Activated CD4-positive, CD25-positive, alpha-beta regulatory T cell treated with anti-CD3 and anti-CD28 coated beads, Interleukin-2, amount 50 U/mL, for 72 hours (primary cell): ENCODE data around the gene CAPSL.
"Not testable (repeated sequence)": the region's sequence is repeated elsewhere in the genome, so short reads cannot be mapped to it uniquely, and the experiment has no call there.

Experiments used
- DNase-seq: peaks from one replicate; pipeline ENCODE4 v3.0.0; 2021

CAPSL gene

GRCh38 chr5:35938568-35939227, at the start of gene CAPSL:
TSS of gene CAPSL (minus strand) at chr5:35938622. CDS start at chr5:35921120, 17,502 bp downstream.
- no peak for DNase-seq

GRCh38 chr5:35987776-35988175, 49.4 kb upstream of the CAPSL start:
- no peak for DNase-seq

- no peak for DNase-seq
Measured at GRCh38 chr5:35979715-35980114, 41.3 kb upstream of the CAPSL start.

DNA sequence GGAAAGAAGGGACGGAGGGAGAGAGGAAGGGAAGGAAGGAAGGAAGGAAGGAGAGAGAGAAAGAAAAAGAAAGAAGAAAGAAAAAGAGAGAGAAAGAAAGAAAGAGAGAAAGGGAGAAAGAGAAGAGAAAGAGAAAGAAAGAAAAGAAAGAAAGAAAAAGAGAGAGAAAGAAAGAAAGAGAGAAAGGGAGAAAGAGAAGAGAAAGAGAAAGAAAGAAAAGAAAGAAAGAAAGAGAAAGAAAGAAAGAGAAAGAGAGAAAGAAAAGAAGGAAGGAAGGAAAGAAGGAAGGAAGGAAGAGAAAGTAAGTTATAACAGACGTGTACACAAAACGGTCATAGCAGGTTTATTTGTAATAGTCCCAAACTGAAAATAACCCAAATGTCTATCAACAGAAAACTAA, 38.4 kb upstream of the CAPSL start:
- DNase-seq: not testable (repeated sequence)

DNA sequence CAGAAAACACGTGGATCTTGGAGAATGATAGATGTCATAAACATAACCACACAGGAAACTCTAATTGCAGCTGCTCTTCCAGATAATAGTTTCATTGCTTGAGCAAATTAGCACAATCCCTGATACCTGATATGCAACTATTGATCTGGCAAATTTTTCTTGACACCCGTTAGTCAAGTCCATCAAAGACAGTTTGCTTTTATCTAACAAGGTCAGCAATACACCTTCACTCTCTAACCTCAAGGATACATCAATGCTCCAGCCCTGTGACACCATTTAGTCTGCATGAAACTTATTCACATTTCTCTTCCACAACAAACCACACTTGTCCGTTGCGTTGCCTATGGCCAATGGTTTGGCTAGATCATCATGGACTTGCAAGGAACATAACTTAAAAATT, 36.1 kb upstream of the CAPSL start:
- DNase-seq: no peak

DNA sequence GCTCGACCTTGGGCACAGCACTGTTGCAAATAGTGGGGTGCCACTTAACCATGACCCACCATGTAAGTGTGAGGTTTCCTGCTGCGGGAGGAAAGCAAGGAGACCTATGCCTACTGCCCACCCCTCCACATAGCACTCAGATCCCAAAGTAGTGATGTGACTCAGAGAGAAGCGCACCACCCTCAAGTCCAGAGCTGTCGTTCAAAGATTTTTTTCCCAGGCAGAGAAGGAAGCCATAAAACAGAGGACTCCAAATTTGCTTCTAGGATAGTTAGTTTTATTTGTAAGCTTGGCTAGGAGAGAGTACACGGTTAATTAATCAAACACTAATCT, 33.4 kb upstream of the CAPSL start:
- DNase-seq: no peak

DNA sequence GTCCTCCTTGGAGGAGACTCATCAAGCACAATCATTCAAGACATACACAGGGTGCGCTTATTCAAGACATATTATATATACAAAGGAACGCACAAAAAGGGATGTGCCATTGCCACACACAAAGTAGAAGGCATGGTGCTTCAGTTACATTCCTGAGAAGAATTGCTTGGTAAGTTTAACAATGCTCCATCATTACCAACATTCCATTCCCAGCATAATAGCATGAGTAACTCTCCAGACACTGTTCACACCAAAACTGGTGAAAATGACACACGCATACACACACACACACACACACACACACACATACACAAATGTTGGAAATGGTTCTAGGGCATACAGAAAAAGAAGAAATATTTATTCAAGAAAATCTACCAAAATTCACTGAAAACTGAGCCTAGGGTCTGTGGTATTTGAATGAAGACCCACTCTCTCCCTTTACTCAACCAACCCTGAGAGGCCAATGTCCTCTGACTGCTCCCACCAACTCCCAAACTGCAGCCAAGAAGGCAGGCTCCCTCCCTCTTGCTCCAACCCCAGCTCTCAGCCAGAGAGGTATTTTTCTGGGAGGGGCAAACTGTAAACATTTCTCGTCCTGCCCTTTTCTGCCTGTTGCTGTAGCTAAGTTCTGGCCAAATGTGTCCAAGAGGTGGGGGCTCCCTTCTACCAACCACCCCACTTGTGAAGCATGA, 32.9 kb upstream of the CAPSL start:
- DNase-seq: no peak

DNA sequence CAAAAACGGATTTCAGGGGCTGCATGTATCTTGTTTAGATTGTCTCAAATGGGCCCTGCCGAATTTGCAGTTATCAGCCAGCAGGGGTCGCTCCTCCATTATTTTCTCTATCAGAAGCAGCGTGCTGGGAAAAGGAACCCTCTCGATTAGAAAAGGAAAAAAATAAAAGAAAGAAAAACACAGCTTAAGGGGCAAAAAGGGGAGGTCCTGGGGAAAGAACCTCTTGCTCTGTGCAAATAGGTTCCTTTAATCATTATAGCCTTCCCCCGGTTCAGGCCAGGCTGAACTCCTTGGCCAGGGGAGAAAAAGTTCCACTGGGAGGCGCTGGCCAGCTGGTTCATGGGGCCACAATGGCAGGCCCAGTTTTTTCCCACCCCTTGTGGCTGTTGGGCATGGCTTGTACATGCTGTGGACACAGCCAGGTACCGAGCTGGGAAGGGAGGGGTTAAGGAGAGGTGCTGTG, 25.0 kb upstream of the CAPSL start:
- DNase-seq: no peak

DNA sequence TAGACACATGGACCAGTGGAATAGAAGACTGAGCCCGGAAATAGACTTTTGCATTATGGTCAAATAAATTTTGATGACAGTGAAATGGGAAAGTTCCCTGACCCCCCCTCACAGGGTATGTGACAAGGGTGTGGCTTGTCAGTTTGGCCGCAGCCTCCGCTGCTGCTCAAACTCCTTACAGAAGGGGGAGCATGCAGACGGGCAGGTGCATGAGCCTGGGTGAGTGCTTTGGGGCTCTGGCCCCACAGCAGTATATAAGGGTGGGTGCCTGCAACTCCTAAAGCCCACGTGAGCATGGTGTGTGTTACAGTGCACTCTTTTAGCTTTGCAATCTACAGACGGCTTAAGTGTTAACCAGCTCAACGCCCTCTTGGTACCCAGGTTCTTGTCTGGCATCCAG, 21.9 kb upstream of the CAPSL start:
- DNase-seq: no peak

DNA sequence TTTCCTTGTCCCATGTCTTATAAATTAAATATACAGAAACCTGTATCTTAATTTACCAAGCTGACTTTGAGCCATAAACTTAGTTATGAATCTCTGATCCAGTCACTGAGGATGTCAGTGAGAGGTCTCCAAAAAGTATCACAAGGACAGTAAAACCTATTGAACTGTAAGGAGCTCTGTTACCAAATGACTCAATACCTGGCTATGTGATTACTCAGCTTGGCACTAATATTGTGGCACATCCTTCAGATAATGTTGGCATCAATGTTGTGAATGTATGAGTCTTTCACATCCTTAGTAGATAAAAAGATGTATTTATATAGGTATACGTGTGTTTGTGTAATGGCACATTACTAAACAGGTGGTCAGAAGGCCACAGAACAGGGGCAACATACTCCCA, 18.0 kb upstream of the CAPSL start:
- no peak for DNase-seq

DNA sequence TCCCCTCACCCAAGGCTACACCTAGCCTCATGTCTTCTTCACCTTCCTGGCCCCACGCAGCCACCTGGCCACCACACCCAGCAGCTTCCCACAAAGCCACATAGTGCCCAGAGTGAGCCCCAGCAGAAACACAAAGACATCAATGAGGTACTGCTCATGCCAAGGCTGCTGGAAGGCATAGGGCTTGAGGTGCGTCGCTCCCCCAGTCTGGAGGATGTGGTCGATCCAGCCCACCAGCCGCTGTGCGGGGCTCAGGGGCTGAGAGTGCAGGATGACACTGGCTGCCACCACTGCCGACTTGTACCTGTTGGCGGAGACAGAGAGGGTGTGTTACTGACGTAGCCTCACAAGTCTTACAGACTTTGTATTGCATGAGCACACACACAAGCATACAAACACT, 15.8 kb upstream of the CAPSL start:
- DNase-seq: no peak

- DNase-seq: no peak
Measured at GRCh38 chr5:35947085-35947484, 8.7 kb upstream of the CAPSL start.

DNA sequence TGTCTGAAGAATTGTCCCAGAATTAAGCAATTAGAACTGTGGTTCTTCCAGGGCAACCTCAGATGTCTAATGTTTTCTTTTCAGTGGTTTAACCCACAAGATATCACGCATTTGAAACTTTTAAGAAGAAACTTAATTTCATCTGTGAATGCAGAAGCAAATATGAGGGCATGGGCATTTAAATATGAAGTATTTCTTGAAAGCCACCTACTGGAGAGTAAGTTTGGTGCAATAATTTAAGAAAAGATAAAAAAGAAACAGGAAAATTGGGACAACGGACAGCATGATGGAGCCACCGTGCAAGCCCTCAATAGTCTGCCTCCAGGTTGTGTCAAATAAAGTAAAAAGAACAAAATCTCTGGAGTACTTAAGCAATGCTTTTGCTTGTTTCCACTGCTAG, 1.2 kb upstream of the CAPSL start:
- no peak for DNase-seq

- peak; percentile 54 for DNase-seq
Measured at GRCh38 chr5:35926389-35927051, 11.9 kb downstream of the CAPSL start.

GRCh38 chr5:35924950-35925722, 13.3 kb downstream of the CAPSL start:
- peak; percentile 73 for DNase-seq

GRCh38 chr5:35924122-35924949, 14.1 kb downstream of the CAPSL start:
- DNase-seq: no peak

GRCh38 chr5:35922468-35922867, 16.0 kb downstream of the CAPSL start:
- no peak for DNase-seq

GRCh38 chr5:35921930-35922329, 16.5 kb downstream of the CAPSL start:
- DNase-seq: no peak

DNA sequence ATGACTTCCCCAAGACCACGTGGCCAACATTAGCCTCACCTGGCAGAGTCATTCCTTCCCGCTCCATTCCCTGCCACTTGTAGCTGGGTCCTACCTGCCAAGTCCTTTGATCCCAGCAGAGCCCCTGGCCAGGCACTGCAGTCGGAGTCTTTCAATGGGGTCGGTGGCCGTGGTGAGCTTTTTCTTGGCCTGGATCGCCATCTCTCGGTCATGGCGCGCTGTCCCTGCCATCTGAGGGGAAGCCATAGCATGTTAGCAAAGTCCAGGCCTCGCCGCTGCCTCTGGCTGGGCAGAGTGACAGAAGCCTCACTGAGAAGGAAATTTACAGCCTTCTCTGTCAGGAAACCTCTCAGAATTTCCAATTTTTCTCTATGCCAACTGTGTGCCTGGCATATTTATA, 17.5 kb downstream of the CAPSL start:
- no peak for DNase-seq

GRCh38 chr5:35919191-35919590, 19.2 kb downstream of the CAPSL start:
- no peak for DNase-seq

GRCh38 chr5:35908814-35909213, 29.6 kb downstream of the CAPSL start:
- no peak for DNase-seq

- no peak for DNase-seq
Measured at GRCh38 chr5:35908228-35908627, 30.2 kb downstream of the CAPSL start.
